ENCODE data around the gene ZNF93. TPM values are rescaled to one million over a fixed set of nuclear protein-coding genes. Genes with fewer than 3 reads are reported as not detected.

Gene ZNF93
- total and polyA plus RNA-seq, 2 of the 8 experiments (the other 6 are each of a cell fraction or from before 2014, with no cell fraction given) = 40.8 to 61.8 TPM

DNA sequence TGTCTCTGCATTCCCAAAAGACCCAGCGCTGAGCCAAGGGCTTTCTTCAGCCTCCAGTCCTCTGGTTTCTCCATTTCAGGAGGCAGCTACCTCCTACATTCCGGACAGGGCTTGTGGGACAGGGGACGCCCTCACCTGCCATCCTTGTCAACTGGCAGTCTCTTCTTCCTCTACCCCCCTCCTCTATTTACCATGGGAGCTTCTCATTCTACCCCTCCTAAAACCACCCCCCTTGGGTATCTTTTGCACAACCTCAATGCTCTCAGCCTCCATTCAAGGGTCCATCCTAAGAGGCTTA, 43.8 kb downstream of the ZNF93 start:
- no peak overlapping the region for H4K91ac ChIP-seq (replicated peaks; ENCODE audit: insufficient read length, low read length)
- no peaks in the 10 kb centered on the region for H3K4me1 ChIP-seq (replicated peaks in 1 of 4; ENCODE audit: control insufficient read depth in 3 of 4, insufficient read depth in 4 of 4, low read length in 3 of 4)
- no peak overlapping the region for H3K23ac ChIP-seq (ENCODE audit: insufficient read length)
- H4K8ac ChIP-seq (ENCODE audit: extremely low read depth, insufficient read depth, low read length) = no peak overlapping the region
- 87% methylated on average over 3 of the region's 3 CpGs; no CpG with 5 or more reads in 1 of the 2 experiments for WGBS, 2 experiments (ENCODE audit: extremely low coverage in 1 of 2, insufficient coverage in 1 of 2, insufficient read length in 1 of 2, insufficient replicate concordance in 2 of 2, low coverage in 1 of 2, low lambda C conversion rate in 2 of 2, missing lambda C conversion rate in 1 of 2)
- H3K79me1 ChIP-seq (ENCODE audit: low read depth, low read length) = no peaks in the 10 kb centered on the region
- H3K23me2 ChIP-seq (ENCODE audit: low read depth, low read length) = peaks cover 4% of the 10 kb centered on the region; the same call in 1 of the 2 replicates
- no peaks in the 10 kb centered on the region for H3K27me3 ChIP-seq (replicated peaks in 1 of 4; ENCODE audit: control insufficient read depth in 3 of 4, extremely low read depth in 1 of 4, insufficient read depth in 3 of 4, low read length in 3 of 4)
- no peak overlapping the region for H2BK120ac ChIP-seq (replicated peaks; ENCODE audit: low read depth, low read length)
- POLR2A ChIA-PET (ENCODE audit: partially characterized antibody) = interaction anchor here (1.1 kb wide), 1 partner anchor 13 kb away, joined by 3 read pairs; no protein-coding TSS in a partner anchor
- no peak overlapping the region for H2BK5ac ChIP-seq (ENCODE audit: low read depth, low read length)
- FAIRE-seq (no peak), DNase-seq (ENCODE audit: low read depth in 1 of 2, low spot score in 2 of 2) (no peak)
- no peak overlapping the region for H2AK5ac ChIP-seq (ENCODE audit: low read depth, low read length)
- H2BK12ac ChIP-seq (ENCODE audit: low read depth, low read length) = no peak overlapping the region
- no peaks in the 10 kb centered on the region for H4K20me1 ChIP-seq (replicated peaks in 1 of 2; ENCODE audit: control insufficient read depth in 1 of 2, insufficient read depth in 2 of 2, low read length in 2 of 2)
- no peaks in the 10 kb centered on the region for H3K36me3 ChIP-seq (ENCODE audit: control insufficient read depth in 2 of 4, insufficient read depth in 4 of 4, low read length in 3 of 4)
- no peak overlapping the region for H3K27ac ChIP-seq (ENCODE audit: low read depth, low read length)
- no peak overlapping the region for H2AFZ ChIP-seq (ENCODE audit: low read length)
- H3K9ac ChIP-seq (replicated peaks in 1 of 4; ENCODE audit: extremely low read depth in 1 of 4, low read depth in 3 of 4, low read length in 3 of 4) = no peak overlapping the region
- H3K79me2 ChIP-seq (ENCODE audit: control insufficient read depth in 1 of 2, insufficient read depth in 2 of 2, low read length in 2 of 2) = no peaks in the 10 kb centered on the region
- H2BK15ac ChIP-seq (ENCODE audit: low read length) = no peak overlapping the region
- H3K4ac ChIP-seq (replicated peaks; ENCODE audit: insufficient read length, low read depth, low read length) = no peak overlapping the region
- no peak overlapping the region for H3K14ac ChIP-seq (ENCODE audit: insufficient read length)
- CTCF ChIA-PET (ENCODE audit: partially characterized antibody) = interaction anchor here (1.3 to 2.1 kb wide), 2 partner anchors 15 to 53 kb away, joined by 4 to 5 read pairs; no protein-coding TSS in a partner anchor
- no peak overlapping the region for H3K56ac ChIP-seq (replicated peaks; ENCODE audit: insufficient read length, low read depth, low read length)
- no peak overlapping the region for H3K18ac ChIP-seq (ENCODE audit: extremely low read depth, low read length)
- no peak overlapping the region for H3K4me2 ChIP-seq (ENCODE audit: insufficient read depth in 1 of 2, low read depth in 2 of 2, low read length in 2 of 2)
- H3K9me3 ChIP-seq (ENCODE audit: insufficient read depth in 2 of 2, low read depth in 1 of 2, low read length in 1 of 2) = peaks cover 3 to 8% of the 10 kb centered on the region in 2 experiments; a peak in 2 of 4 replicates
- H2BK20ac ChIP-seq (ENCODE audit: low read length) = no peak overlapping the region
- H3K4me3 ChIP-seq (ENCODE audit: extremely low read depth in 1 of 4, insufficient read depth in 2 of 4, low read depth in 3 of 4, low read length in 4 of 4) = no peak overlapping the region
- no peak overlapping the region for H4K5ac ChIP-seq (ENCODE audit: insufficient read length, low read depth, low read length)
- no peak for TF ChIP-seq NANOG (IDR thresholded peaks at IDR 0.05; ENCODE audit: insufficient read depth, low read depth, low read length, poor library complexity, severe bottlenecking)
- no peak for TF ChIP-seq SIX5 (IDR thresholded peaks at IDR 0.05; ENCODE audit: low read depth, low read length)
- no peak for TF ChIP-seq BCL11A (IDR thresholded peaks at IDR 0.05; ENCODE audit: low read depth in 2 of 2, low read length in 2 of 2)

All from H1 (cell line).